G401.6 (cell line): ENCODE measurements around the gene MYOM1.
A peak's percentile ranks its signal among the peaks of the same experiment; 100 is the strongest.

ENCODE experiments used
- FAIRE-seq: peaks from 2 replicates; lab custom pipeline; 2012; peaks lifted over from hg19 to GRCh38; lab: Jason Lieb, UNC

The MYOM1 gene

DNA sequence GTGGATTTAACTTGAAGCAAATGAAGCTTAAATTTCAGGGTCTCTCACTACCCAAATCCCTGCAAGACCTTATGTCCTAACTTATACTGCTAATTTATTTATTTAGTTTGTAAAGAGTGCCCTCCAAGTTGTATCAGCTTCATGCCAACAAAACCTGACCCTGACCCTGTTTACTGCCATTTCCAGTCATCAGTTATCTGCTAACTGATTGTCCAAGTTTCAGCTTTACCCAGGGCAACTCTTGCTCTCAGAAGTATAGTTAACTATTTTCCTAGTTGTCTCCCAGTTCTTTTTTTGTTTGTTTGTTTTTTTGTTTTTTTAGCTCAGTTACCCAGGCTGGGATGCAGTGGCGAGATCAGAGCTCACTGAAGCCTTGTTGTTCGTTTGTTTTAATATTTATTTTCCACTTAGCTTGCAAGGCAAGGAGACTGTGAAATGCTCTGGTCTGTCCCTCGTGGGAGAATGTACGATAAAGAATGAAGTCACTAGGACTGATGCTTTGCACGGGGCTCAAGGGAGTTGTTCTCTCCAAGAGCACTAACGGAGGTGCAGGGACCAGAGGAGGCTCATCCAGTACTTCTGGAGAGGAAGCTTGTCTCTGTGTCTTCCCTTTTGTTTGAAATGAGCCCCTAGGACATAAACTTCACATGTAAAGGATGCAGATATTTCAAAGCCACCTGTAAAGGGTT lies 35.3 kb downstream of the MYOM1 start:
- FAIRE-seq, result no peak

DNA sequence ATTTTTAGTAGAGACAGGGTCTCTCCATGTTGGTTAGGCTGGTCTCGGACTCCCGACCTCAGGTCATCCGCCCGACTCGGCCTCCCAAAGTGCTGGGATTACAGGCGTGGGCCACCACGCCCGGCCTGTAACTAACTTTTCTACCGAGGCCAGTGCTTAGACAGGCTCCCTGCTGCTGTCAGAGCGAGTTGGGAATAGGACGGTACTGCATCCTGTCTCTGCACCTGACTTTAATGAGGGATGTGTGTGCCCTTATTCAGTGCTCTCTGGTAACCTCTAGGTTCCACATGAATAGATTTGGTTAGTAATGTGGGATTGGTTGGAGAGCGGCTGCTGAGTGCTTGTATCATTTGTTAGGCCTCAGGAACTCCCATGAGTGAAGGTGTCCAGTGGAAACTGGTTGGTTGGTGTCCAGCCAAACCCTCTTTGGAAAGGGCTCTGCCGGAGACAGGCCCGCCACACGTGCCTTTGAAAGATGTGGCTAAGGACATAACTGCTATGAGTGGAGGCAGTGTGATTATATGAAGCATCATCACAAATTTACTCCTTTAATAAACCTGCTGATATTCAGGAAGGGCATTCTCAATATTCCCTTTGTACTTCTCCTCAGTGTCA lies 36.6 kb downstream of the MYOM1 start:
- no peak for FAIRE-seq

DNA sequence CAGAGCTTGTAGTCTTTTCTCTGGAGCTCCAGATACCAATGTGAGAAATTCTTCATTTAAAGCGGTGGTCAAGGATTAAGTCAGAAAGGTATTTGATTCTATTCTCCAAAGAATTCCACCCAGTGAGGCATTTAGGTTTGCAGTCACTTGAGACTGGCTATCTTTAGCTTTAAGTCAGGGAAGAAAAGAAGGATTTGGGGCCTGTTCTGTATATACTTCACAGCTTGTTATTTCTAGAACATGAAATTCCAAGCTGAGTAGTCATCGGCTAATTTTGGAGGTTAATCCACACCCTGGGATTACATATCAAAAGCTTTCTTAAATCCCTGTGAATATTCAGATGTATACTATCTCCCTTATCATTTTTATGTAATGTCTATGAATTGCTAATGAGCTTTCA lies 39.4 kb downstream of the MYOM1 start:
- FAIRE-seq, result no peak

DNA sequence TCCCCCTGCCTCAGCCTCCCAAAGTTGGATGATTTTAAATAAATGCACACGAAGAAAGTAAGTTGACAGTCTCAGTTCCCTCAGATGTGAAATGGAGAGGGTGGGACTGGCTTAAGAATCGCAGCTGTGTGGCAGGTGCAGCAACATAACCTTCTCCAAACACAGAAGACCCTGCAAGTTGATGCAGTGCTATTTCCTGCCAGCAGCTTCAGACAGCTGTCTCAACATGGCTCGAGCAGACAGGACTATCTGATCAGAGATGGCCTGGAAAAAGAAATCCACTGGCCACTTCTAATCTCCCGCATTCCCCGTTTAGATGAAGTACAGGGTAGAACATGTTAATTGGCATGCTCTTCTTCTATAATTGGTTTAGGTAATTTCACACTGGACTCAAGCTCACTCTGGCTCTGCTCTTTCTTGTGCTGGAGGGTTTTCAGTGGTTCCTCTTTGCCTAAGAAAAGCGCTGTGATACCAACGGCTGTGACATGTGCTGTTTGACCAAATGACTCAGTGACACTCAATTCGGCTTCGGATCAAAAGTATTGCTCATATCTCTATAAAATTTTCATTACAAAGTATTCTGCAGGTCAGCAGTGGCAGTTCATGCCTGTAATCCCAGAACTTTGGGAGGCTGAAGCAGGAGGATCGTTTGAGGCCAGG lies 40.2 kb downstream of the MYOM1 start:
- FAIRE-seq, result no peak

GRCh38 chr18:3177902-3178687 lies 41.7 kb downstream of the MYOM1 start:
- no peak for FAIRE-seq

- no peak for FAIRE-seq
These were observed 44.5 kb downstream of the MYOM1 start for GRCh38 chr18:3175195-3175758.

DNA sequence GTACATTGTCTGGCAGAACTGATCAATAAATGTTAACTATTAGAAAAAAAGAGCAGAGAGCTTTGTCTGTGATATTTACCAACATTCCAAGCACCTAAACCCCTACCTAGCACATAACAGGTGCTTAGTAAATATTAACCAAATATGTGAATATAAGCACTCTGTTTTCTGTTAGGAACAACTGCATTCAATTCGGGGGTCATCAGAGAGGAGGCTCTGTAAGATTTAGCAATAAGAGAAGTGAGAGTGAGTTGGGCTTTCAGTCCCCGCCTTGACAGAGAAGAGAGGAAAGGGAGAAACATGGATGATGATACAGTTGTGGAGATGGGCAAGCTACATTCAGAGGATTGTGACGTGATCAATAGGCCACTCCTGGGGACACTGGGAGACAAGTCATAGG lies 47.7 kb downstream of the MYOM1 start:
- no peak for FAIRE-seq

DNA sequence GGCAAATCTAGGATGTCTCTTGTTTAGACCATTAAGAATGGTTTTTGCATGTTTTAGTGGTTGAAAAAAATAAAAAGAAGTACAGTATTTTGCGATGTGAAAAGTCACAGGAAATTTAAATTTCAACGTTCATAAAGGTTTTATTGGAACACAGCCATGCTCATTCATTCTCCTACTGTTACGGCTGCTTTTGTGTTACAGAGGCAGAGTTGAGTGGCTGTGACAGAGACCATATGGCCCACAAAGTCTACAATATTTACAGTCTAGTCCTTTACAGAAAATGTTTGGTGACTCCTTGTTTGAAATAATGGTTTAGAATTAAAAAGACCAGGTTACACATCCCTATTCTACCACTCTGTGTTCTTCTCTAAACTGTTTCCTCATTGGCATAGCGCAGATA lies 48.1 kb downstream of the MYOM1 start:
- no peak for FAIRE-seq

DNA sequence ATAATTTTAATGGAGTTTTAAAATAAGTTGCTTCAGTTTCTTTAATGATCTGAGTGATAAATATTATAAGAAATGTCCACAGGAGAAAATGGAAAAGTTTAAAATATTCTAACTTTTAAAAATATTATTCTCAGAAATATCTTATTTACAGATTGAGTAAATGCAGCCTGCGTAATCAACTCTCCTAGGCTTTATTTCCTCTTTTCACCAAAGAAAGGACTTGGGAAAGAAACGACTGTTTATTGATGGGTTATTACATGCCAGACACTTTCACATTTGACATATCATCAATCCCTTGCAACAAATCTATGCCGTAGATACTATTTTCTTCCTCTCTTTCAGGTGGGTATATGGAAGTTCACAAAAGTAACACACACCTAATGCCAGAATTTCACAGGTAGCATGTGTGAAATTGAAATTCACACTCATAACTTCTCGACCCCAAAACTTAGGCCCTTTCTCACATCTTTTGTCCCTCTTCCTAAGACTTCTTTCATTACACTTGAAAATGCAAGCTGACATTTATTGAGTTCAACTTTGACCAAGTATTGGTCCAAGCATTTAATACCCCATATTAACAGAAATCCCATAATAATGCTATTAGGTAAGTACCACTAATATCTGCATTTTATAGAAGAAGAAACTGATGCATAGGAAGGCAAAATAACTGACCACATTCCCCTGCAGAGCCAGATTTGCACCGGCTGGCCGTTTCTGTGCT lies 49.2 kb downstream of the MYOM1 start:
- FAIRE-seq, result peak; percentile 73

- FAIRE-seq, result no peak
These were observed 55.4 kb downstream of the MYOM1 start for GRCh38 chr18:3164381-3164780.

GRCh38 chr18:3163968-3164367 lies 55.8 kb downstream of the MYOM1 start:
- no peak for FAIRE-seq

DNA sequence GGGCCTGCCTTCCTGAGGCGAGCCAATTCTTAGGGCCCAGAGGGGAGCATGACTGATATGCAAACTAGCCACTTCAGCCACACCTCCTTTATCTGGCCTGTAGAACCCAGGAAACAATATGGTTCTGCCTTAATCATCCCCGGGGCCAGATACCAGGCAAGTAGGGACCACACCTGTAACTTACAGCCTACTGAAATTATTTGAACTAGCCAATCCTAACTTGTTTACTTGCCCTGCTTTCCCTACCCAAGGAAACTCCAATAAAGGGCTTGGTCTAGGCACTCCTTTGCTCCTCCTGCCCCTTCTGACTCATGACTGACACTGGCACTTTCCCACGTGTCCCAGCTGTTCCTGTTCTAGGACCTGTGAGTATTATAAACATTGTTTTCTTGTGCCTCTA lies 57.6 kb downstream of the MYOM1 start:
- FAIRE-seq, result no peak

GRCh38 chr18:3159830-3160229 lies 59.9 kb downstream of the MYOM1 start:
- no peak for FAIRE-seq

- no peak for FAIRE-seq
These were observed 62.2 kb downstream of the MYOM1 start for GRCh38 chr18:3157606-3158005.

GRCh38 chr18:3157086-3157485 lies 62.7 kb downstream of the MYOM1 start:
- no peak for FAIRE-seq

DNA sequence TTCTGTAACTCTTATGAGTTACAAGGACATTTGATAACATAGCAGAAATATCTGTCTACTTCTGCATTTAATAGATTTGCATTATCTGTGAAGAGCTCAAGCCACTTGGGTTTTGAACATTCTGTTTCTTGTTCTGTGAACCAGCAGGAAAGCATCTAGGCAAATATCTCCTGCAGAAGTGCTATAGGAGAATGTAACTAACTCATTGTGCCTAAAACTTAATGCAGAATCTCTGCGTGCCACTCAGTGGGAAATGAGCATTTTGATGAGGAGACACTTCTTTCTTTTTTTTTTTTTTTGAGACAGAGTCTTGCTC lies 63.5 kb downstream of the MYOM1 start:
- no peak for FAIRE-seq

- no peak for FAIRE-seq
These were observed 65.6 kb downstream of the MYOM1 start for GRCh38 chr18:3154214-3154613.

GRCh38 chr18:3153107-3153704 lies 66.6 kb downstream of the MYOM1 start:
- no peak for FAIRE-seq

DNA sequence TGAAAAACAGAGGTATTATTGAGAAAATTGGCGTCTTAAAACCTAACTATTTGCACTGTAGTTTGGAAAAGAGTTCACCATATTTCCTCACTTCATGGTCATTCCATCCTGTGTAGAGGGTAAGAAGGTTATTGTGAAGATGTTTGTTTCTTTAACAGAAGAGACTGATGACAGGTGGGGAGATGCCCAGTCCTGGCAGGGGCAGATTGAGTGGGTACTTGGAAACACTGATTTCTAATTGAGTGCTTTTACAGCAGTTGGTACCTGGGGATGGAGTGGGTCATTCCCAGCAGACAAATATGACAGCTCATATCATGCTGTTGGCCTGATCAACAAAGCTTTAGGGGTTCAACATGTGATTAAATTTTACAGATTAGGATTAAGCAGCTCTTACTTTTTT lies 67.5 kb downstream of the MYOM1 start:
- no peak for FAIRE-seq

- FAIRE-seq, result peak; percentile 99
These were observed 68.1 kb downstream of the MYOM1 start for GRCh38 chr18:3151399-3152264.

- no peak for FAIRE-seq
These were observed 69.1 kb downstream of the MYOM1 start for GRCh38 chr18:3150688-3151087.
